ENCODE data around the gene LUZP2.

LUZP2 gene

GRCh38 chr11:24664399-24664798 lies 167.5 kb downstream of the LUZP2 start:
- no peak for TF ChIP-seq CTCF (IDR thresholded peaks at IDR 0.05; ENCODE audit: insufficient read depth, low read length, missing control alignments)
- POLR2A ChIA-PET: no interaction called here
- H3K4me3 ChIP-seq (ENCODE audit: low read depth, low read length): no peak overlapping the region
- no peak for DNase-seq (ENCODE audit: low read depth, low spot score)
- CTCF ChIA-PET: no interaction called here

- no peak for DNase-seq (ENCODE audit: low read depth, low spot score)
- ChIA-PET CTCF (no interaction called here), POLR2A (no interaction called here)
- TF ChIP-seq CTCF (IDR thresholded peaks at IDR 0.05; ENCODE audit: insufficient read depth, low read length, missing control alignments): no peak
- no peak overlapping the region for H3K4me3 ChIP-seq (ENCODE audit: low read depth, low read length)
Measured at GRCh38 chr11:24667353-24667968, 170.6 kb downstream of the LUZP2 start.

GRCh38 chr11:24678703-24679348 lies 182.0 kb downstream of the LUZP2 start:
- CTCF ChIA-PET: no interaction called here
- POLR2A ChIA-PET: no interaction called here
- no peak for DNase-seq (ENCODE audit: low read depth, low spot score)
- H3K4me3 ChIP-seq (ENCODE audit: low read depth, low read length): no peak overlapping the region
- TF ChIP-seq CTCF (IDR thresholded peaks at IDR 0.05; ENCODE audit: insufficient read depth, low read length, missing control alignments): no peak

- no peak for TF ChIP-seq CTCF (IDR thresholded peaks at IDR 0.05; ENCODE audit: insufficient read depth, low read length, missing control alignments)
- no peak for DNase-seq (ENCODE audit: low read depth, low spot score)
- ChIA-PET POLR2A (no interaction called here), CTCF (no interaction called here)
- no peak overlapping the region for H3K4me3 ChIP-seq (ENCODE audit: low read depth, low read length)
Measured at GRCh38 chr11:24679821-24680351, 183.0 kb downstream of the LUZP2 start.

- CTCF ChIA-PET: no interaction called here
- no peak for DNase-seq (ENCODE audit: low read depth, low spot score)
- no peak overlapping the region for H3K4me3 ChIP-seq (ENCODE audit: low read depth, low read length)
- POLR2A ChIA-PET: no interaction called here
- no peak for TF ChIP-seq CTCF (IDR thresholded peaks at IDR 0.05; ENCODE audit: insufficient read depth, low read length, missing control alignments)
Measured at GRCh38 chr11:24683583-24683982, 186.7 kb downstream of the LUZP2 start.

GRCh38 chr11:24685821-24686220 lies 189.0 kb downstream of the LUZP2 start:
- H3K4me3 ChIP-seq (ENCODE audit: low read depth, low read length): no peak overlapping the region
- CTCF ChIA-PET: no interaction called here
- no peak for DNase-seq (ENCODE audit: low read depth, low spot score)
- POLR2A ChIA-PET: no interaction called here
- TF ChIP-seq CTCF (IDR thresholded peaks at IDR 0.05; ENCODE audit: insufficient read depth, low read length, missing control alignments): no peak

Measured in AG04449 (cell line).